Motor neuron (in vitro differentiated cells): ENCODE measurements around the gene YPEL3. TPM values are rescaled to one million over a fixed set of nuclear protein-coding genes. Genes with fewer than 3 reads are reported as not detected.
"Not testable (repeated sequence)": the region's sequence is repeated elsewhere in the genome, so short reads cannot be mapped to it uniquely, and the experiment has no call there.

Experiments used
- ATAC-seq, 8 experiments: fragments of 200-7000 bp; cut with Tn5 transposase; replicated peaks in 6 of 8; 2 replicates each; pipeline ENCODE4 v1.8.0; 2021; ENCODE audit warnings: mild to moderate bottlenecking in 8 of 8, moderate library complexity in 8 of 8
- H3K27ac ChIP-seq, 2 donors: fragments of 250-450 bp; sonication (Bioruptor Pico); 2 replicates each; pipeline ENCODE4 v1.9.0; 2021; ENCODE audit warnings: antibody characterized with exemption in 2 of 2, mild to moderate bottlenecking in 2 of 2, moderate library complexity in 1 of 2
- H3K4me1 ChIP-seq, 2 donors: fragments of 250-450 bp; sonication (Bioruptor Pico); replicated peaks in 1 of 2; 2 replicates each; pipeline ENCODE4 v1.6.1; 2021; ENCODE audit warnings: antibody characterized with exemption in 2 of 2, mild to moderate bottlenecking in 2 of 2, moderate library complexity in 1 of 2
- H3K4me3 ChIP-seq, 5 donors: fragments of 250-450 bp; sonication (Bioruptor Pico); 2 replicates each; pipeline ENCODE4 v1.9.0; 2021; ENCODE audit warnings: antibody characterized with exemption in 5 of 5, mild to moderate bottlenecking in 5 of 5, moderate library complexity in 4 of 5
- WGBS, 10 experiments: fragments of 450-650 bp; shearing (Covaris generic); methylation state at CpG; one replicate each; pipeline ENCODE4 v1.0.0; 2022; 5-methylcytosine and 5-hydroxymethylcytosine counted together
- in situ Hi-C, 9 experiments: fragments of 400-800 bp; cut with MboI; loops; one replicate each; pipeline ENCODE4 v1.15.0; 2021; ENCODE audit warnings: low sequenced_read_pairs in 9 of 9, low pct_unique_long_range_greater_than_20kb in 2 of 9; ENCODE audit not compliant: unreplicated experiment in 9 of 9
- total RNA-seq, 8 experiments: library from RNA; unstranded; fragments of 300-600 nt; gene quantifications; 2 replicates each; pipeline versions ENCODE4 v1.2.3 to v1.2.4, GENCODE V29; 2022

YPEL3 gene
- total RNA-seq, 8 experiments from 2014 or later = 19.9 to 62.2 (median 35.8) TPM

- in situ Hi-C loops = no loop called here
- ATAC-seq = no peak
Observed at GRCh38 chr16:30127993-30128392, 32.0 kb upstream of the YPEL3 start.

GRCh38 chr16:30125690-30126089, 29.7 kb upstream of the YPEL3 start:
- in situ Hi-C loops, ATAC-seq: not testable (repeated sequence)

More at GRCh38 chr16:30127993-30128392, 32.0 kb upstream of the YPEL3 start:
- 14 to 67% (median 58%) methylated on average over 1 of the region's 1 CpG; no CpG with 5 or more reads in 6 of the 10 experiments for WGBS, 10 experiments
- H3K27ac ChIP-seq = no peak overlapping the region
- no peak overlapping the region for H3K4me3 ChIP-seq
- peaks cover 0 to 2% of the 10 kb centered on the region in 2 donors for H3K4me1 ChIP-seq

GRCh38 chr16:30124985-30125379, 29.0 kb upstream of the YPEL3 start:
- Histone ChIP-seq H3K4me1 (peaks cover 2 to 3% of the 10 kb centered on the region in 2 donors), H3K4me3 (no peak overlapping the region), H3K27ac (no peak overlapping the region)
- in situ Hi-C loops = loop anchor here in 1 of 9 experiments (25.0 kb wide), 1 partner anchor 287 kb away; the partner anchor contains the start of gene ZNF771
- ATAC-seq = no peak
- WGBS, 10 experiments = 83 to 100% methylated on average over 1 to 2 of the region's 4 CpGs; no CpG with 5 or more reads in 8 of the 10 experiments

More at GRCh38 chr16:30125690-30126089, 29.7 kb upstream of the YPEL3 start:
- WGBS, 10 experiments = 50 to 100% (median 89%) methylated on average over 1 to 5 of the region's 9 CpGs; no CpG with 5 or more reads in 2 of the 10 experiments
- H3K4me3 ChIP-seq, H3K4me1 ChIP-seq, H3K27ac ChIP-seq: not testable (repeated sequence)

GRCh38 chr16:30122604-30123160, 26.7 kb upstream of the YPEL3 start:
- 0% methylated on average over 1 of the region's 42 CpGs; no CpG with 5 or more reads in 9 of the 10 experiments for WGBS, 10 experiments
- peak overlapping the region; percentile 53 to 81 (median 63) for H3K4me3 ChIP-seq
- peak; percentile 8 to 82 (median 72) for ATAC-seq
- peaks cover 2 to 3% of the 10 kb centered on the region in 2 donors for H3K4me1 ChIP-seq
- H3K27ac ChIP-seq = peak overlapping the region; percentile 75 to 89
- in situ Hi-C loops = loop anchor here in 1 of 9 experiments (25.0 kb wide), 1 partner anchor 290 kb away; the partner anchor contains the start of gene ZNF771

GRCh38 chr16:30121741-30122571, 25.9 kb upstream of the YPEL3 start:
- in situ Hi-C loops = loop anchor here in 1 of 9 experiments (25.0 kb wide), 1 partner anchor 290 kb away; the partner anchor contains the start of gene ZNF771
- peak in 4 of 8 experiments; percentile 12 to 18 (median 14) for ATAC-seq
- Histone ChIP-seq H3K4me3 (peak overlapping the region; percentile 53 to 81 (median 63)), H3K27ac (peak overlapping the region; percentile 75 to 89), H3K4me1 (peaks cover 2 to 3% of the 10 kb centered on the region in 2 donors)
- WGBS, 10 experiments = 0 to 100% (median 93%) methylated on average over 2 to 16 of the region's 31 CpGs; no CpG with 5 or more reads in 3 of the 10 experiments

GRCh38 chr16:30120340-30121105, 24.5 kb upstream of the YPEL3 start:
- no peak overlapping the region for H3K4me3 ChIP-seq
- 80 to 100% (median 93%) methylated on average over 1 to 2 of the region's 3 CpGs; no CpG with 5 or more reads in 4 of the 10 experiments for WGBS, 10 experiments
- ATAC-seq = no peak
- no peak overlapping the region for H3K27ac ChIP-seq
- H3K4me1 ChIP-seq = peaks cover 2 to 3% of the 10 kb centered on the region in 2 donors
- in situ Hi-C loops = loop anchor here in 1 of 9 experiments (25.0 kb wide), 1 partner anchor 292 kb away; the partner anchor contains the start of gene ZNF771

- H3K4me1 ChIP-seq = peaks cover 2 to 3% of the 10 kb centered on the region in 2 donors
- 43 to 100% (median 98%) methylated on average over 1 to 2 of the region's 2 CpGs; no CpG with 5 or more reads in 4 of the 10 experiments for WGBS, 10 experiments
- no peak overlapping the region for H3K27ac ChIP-seq
- peak in 1 of 8 experiments; percentile 7 for ATAC-seq
- H3K4me3 ChIP-seq = no peak overlapping the region
- in situ Hi-C loops = loop anchor here in 1 of 9 experiments (25.0 kb wide), 1 partner anchor 293 kb away; the partner anchor contains the start of gene ZNF771
Observed at GRCh38 chr16:30119428-30119827, 23.4 kb upstream of the YPEL3 start.

- 40 to 100% (median 93%) methylated on average over 1 to 9 of the region's 10 CpGs; no CpG with 5 or more reads in 5 of the 10 experiments for WGBS, 10 experiments
- no peak for ATAC-seq
- no peak overlapping the region for H3K4me3 ChIP-seq
- in situ Hi-C loops = loop anchor here in 1 of 9 experiments (25.0 kb wide), 1 partner anchor 295 kb away; the partner anchor contains the start of gene ZNF771
- no peak overlapping the region for H3K27ac ChIP-seq
- H3K4me1 ChIP-seq = peaks cover 0 to 11% of the 10 kb centered on the region in 2 donors
Observed at GRCh38 chr16:30117768-30118167, 21.8 kb upstream of the YPEL3 start.

- H3K4me3 ChIP-seq = no peak overlapping the region
- WGBS, 10 experiments = 60 to 100% (median 93%) methylated on average over 1 to 4 of the region's 16 CpGs; no CpG with 5 or more reads in 6 of the 10 experiments
- in situ Hi-C loops = loop anchor here in 1 of 9 experiments (25.0 kb wide), 1 partner anchor 296 kb away; the partner anchor contains the start of gene ZNF771
- H3K27ac ChIP-seq = no peak overlapping the region
- H3K4me1 ChIP-seq = peaks cover 0 to 8% of the 10 kb centered on the region in 2 donors
- ATAC-seq = no peak
Observed at GRCh38 chr16:30116291-30117207, 20.5 kb upstream of the YPEL3 start.

GRCh38 chr16:30115238-30115637, 19.2 kb upstream of the YPEL3 start:
- WGBS, 10 experiments = 90 to 100% (median 94%) methylated on average over 2 to 6 of the region's 7 CpGs; no CpG with 5 or more reads in 6 of the 10 experiments

GRCh38 chr16:30114833-30115232, 18.8 kb upstream of the YPEL3 start:
- 88 to 100% (median 100%) methylated on average over 1 to 6 of the region's 7 CpGs; no CpG with 5 or more reads in 3 of the 10 experiments for WGBS, 10 experiments
- not testable (repeated sequence) for H3K27ac ChIP-seq, H3K4me1 ChIP-seq, H3K4me3 ChIP-seq, ATAC-seq
- in situ Hi-C loops = loop anchor here in 1 of 9 experiments (25.0 kb wide), 1 partner anchor 297 kb away; the partner anchor contains the start of gene ZNF771

More at GRCh38 chr16:30115238-30115637, 19.2 kb upstream of the YPEL3 start:
- in situ Hi-C loops = loop anchor here in 1 of 9 experiments (25.0 kb wide), 1 partner anchor 297 kb away; the partner anchor contains the start of gene ZNF771
- no peak for ATAC-seq
- Histone ChIP-seq H3K4me1 (peaks cover 0 to 8% of the 10 kb centered on the region in 2 donors), H3K4me3 (no peak overlapping the region), H3K27ac (no peak overlapping the region)
